GM18867 (cell line): Measurements from ENCODE around the gene DYNLT5.
"Not testable (repeated sequence)": the region's sequence is repeated elsewhere in the genome, so short reads cannot be mapped to it uniquely, and the experiment has no call there.

Source experiments
- ATAC-seq: cut with Tn5 transposase; IDR thresholded peaks from one replicate; pipeline ENCODE4 v1.9.1; 2021; ENCODE audit warnings: mild to moderate bottlenecking, moderate library complexity; ENCODE audit not compliant: unreplicated experiment

DYNLT5 gene

DNA sequence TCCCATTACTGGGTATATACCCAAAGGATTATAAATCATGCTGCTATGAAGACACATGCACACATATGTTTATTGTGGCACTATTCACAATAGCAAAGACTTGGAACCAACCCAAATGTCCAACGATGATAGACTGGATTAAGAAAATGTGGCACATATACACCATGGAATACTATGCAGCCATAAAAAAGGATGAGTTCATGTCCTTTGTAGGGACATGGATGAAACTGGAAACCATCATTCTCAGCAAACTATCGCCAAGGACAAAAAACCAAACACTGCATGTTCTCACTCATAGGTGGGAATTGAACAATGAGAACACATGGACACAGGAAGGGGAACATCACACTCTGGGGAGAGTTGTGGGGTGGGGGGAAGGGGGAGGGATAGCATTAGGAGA, 33.5 kb downstream of the DYNLT5 start:
- not testable (repeated sequence) for ATAC-seq

DNA sequence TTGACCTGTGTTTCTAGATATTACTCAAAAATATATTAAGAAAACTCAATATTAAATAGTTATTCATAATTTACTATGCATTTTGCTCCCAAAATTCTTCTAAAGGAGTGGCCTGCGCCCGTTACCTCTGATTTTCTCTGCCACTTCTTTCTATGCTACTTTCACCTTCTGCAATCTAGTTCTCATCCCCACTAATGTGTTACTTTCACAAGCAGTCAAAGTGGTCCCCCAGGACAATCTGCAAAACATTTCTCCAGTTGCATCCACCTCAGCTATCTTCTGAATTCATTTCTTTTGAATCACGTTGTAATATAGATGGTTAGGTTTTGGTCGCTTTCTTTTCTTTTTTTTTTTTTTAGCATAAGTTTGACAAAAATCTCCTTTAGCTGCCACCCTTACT, 35.4 kb downstream of the DYNLT5 start:
- peak; percentile 73 for ATAC-seq

DNA sequence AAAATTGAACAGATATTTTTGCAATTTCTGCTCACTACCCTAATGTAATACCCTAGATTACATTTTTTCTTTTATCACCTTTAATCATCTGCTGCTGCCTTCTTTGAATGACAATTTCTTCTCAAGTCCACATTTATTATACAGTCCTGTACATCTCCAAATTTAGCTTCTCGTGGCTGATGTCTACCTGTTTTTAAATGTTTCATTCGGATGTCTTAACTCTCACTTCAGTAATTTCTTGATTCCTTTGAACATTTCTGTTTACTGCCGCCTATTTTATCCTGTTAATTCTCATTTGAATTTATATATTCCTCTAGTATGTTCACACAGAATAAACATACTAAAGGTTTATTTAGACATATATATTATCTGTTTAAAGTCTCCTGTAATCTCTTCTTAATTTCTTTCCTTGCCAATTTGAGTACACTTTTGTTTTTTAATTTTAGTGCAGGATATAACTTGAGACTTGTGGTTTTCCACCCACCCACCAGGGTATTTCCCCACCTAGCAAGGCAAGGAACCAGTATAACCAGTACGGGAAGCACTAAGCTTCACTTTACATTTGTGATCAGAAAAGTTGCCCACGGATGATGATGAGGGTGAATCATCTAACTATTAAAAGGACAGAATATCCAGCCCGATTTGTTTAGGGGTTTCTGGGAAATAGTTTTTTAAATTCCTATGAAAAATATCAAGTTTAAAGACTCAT, 36.1 kb downstream of the DYNLT5 start:
- peak; percentile 82 for ATAC-seq

DNA sequence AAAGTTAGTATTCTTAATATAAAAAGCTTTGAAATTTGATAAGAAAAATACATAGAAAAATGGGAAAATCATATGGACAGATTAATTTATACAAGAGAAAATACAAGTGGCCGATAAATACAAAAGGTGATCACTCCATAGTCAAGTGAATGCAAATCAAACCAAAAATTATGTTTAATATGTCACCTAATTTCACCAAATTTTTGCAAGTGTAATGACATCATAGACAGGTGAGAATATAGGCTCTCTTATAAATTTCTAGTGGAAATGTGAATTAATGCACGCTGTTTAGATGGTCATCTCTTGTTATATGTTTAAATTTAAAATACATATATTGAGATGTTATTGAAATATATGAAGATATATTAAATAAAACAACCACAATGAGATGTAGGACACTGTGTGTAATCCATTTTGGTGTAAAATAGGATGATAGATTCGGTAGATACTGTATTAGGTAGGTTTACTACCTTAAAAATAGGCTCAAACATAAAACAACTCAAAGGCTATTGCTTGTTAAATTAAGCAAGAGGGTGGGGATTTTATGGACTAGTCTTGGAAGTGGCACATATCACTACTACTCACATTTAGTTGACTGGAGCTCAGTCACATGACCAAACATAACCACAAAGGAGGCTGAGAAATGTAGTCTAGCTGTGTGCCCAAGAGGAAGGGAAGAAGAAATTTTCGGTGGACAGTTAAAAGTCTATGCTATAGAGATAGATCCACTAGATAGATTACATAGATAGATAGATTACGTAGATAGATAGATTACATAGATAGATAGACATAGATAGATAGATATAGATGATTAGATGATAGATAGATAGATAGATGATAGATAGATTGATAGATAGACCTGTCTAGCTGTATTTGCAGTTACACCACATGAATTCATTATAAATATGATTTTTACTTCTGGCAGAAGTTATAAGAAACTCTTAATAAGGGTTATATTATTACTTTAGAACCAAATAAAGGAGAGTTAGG, 39.7 kb downstream of the DYNLT5 start:
- no peak for ATAC-seq

DNA sequence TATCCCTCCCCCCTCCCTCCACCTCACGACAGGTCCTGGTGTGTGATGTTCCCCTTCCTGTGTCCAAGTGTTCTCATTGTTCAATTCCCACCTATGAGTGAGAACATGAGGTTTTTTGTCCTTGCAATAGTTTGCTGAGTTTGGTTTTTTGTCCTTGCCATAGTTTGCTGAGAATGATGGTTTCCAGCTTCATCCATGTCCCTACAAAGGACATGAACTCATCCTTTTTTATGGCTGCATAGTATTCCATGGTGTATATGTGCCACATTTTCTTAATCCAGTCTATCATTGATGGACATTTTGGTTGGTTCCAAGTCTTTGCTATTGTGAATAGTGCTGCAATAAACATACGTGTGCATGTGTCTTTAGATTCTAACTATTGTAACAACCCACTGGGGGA, 43.6 kb downstream of the DYNLT5 start:
- not testable (repeated sequence) for ATAC-seq

DNA sequence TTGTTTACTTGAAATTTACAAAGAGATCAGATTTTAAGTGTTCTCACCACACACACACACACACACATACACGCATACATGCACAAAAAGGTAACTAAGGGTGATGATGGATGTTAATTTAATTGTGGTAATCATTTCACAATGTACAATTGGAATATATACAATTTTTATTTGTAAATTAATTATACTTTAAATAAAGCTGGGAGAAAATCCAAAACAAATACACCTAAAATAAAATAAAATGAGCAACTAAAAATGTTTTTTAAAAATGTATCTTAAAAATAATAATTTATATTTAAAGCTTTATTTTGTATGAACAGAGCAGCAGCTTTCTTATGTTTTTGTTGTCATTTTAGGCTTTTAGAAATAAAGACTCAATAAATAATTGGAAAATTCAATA, 57.0 kb downstream of the DYNLT5 start:
- no peak for ATAC-seq

DNA sequence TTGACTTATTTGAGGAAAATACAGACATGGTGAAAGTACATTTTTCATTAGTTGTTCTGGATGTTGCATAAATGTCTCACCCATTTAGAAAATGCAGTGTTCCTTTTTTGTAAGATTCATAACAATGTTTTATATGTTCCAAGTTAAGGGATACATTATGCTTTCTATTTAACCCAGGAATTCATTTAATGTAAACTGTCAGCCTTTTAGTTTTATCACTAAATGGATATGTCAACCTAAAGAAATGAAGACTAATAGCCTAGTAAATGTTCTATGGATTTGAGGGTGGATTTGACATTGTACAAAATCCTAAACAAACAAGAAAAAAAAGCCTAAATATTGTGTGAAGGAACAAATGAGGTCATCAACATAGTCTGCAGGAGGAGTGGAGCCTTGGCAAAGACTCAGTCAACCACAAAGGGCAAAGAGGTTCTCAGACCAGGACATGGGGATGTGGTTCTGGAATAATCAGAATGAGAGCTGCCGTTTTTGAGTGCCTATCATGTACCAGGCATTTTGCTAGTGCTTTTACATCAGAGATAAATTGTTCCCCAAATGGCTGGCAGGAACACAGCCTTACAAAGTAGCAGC, 57.6 kb downstream of the DYNLT5 start:
- no peak for ATAC-seq

DNA sequence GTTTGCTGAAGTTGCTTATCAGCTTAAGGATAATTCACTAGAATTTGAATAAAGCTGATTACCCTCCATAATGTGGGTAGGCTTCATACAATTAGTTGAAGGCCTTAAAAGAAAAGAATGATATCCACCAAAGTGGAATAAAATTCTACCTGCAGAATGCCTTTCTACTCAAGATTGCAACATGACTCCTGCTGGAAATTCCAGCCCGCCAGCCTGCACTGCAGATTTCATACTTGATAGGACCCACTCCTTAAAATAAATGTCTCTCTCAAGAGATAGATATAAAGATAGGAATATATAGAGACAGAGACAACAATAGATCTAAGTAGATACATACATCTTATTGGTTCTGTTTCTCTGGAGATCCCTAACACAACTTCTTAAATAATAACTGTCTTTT, 72.5 kb downstream of the DYNLT5 start:
- no peak for ATAC-seq
